K562 (cell line): ENCODE measurements around the gene OR2V1. TPM values are rescaled to one million over a fixed set of nuclear protein-coding genes. Genes with fewer than 3 reads are reported as not detected.

Source experiments
- ARID1B ChIP-seq: fragments of 450-650 bp; IDR thresholded peaks from 2 replicates; pipeline ENCODE4 v1.6.1; 2016; ENCODE audit warnings: antibody characterized with exemption, mild to moderate bottlenecking, inconsistent platforms
- CAMTA2 ChIP-seq: fragments of 250-450 bp; sonication (Bioruptor Pico); conservative IDR thresholded peaks from 2 replicates; pipeline ENCODE4 v1.5.1; 2022
- CBX3 ChIP-seq, 2 experiments: IDR thresholded peaks; 1 replicate in 1 of 2; 2 replicates in 1 of 2; pipeline ENCODE4 v1.6.1; 2012; ENCODE audit warnings: inconsistent platforms in 2 of 2, low read length in 2 of 2, borderline replicate concordance in 1 of 2, control low read depth in 1 of 2
- CBX8 ChIP-seq: fragments of 200-600 bp; sonication (generic); IDR thresholded peaks from 2 replicates; pipeline ENCODE4 v1.6.1; 2012; ENCODE audit warnings: borderline replicate concordance, mixed run types, low read depth, mild to moderate bottlenecking, moderate library complexity, mixed read lengths, low read length, control low read depth, inconsistent platforms; ENCODE audit not compliant: poor library complexity, severe bottlenecking; ENCODE audit errors: extremely low read depth
- ELF1 ChIP-seq: fragments of 200-800 bp; sonication (Bioruptor generic); IDR thresholded peaks from 2 replicates; pipeline ENCODE4 v1.6.1; 2016; ENCODE audit warnings: missing genetic modification characterization, missing compliant biosample characterization
- FOXM1 ChIP-seq, 2 experiments: fragments of 450-650 bp in 1 of 2; sonication (generic) in 1 of 2; formaldehyde crosslinking in 1 of 2; IDR thresholded peaks; 2 replicates each; pipeline versions ENCODE4 v1.6.1 to v1.9.0; 2017 to 2022; ENCODE audit warnings: low read depth in 2 of 2, mild to moderate bottlenecking in 2 of 2, missing genetic modification reagents in 1 of 2, moderate library complexity in 1 of 2
- KAT7 ChIP-seq: sonication (generic); formaldehyde crosslinking; IDR thresholded peaks from 2 replicates; pipeline ENCODE4 v1.8.0; 2022; ENCODE audit warnings: missing genetic modification reagents, mild to moderate bottlenecking, borderline replicate concordance
- KLF16 ChIP-seq: IDR thresholded peaks from 2 replicates; pipeline ENCODE4 v1.6.1; 2016; ENCODE audit warnings: antibody characterized with exemption
- LARP7 ChIP-seq: fragments of 450-650 bp; IDR thresholded peaks from 2 replicates; pipeline ENCODE4 v1.6.1; 2016
- MCM7 ChIP-seq, 2 experiments: fragments of 450-650 bp; IDR thresholded peaks; 2 replicates each; pipeline ENCODE4 v1.6.1; 2016 to 2018
- RBM39 ChIP-seq: fragments of 200-400 bp; formaldehyde crosslinking; optimal IDR thresholded peaks from 2 replicates; pipeline ENCODE3; 2018; ENCODE audit warnings: low read depth, low read length
- SAP30 ChIP-seq: fragments of 200-600 bp; sonication (generic); IDR thresholded peaks from 2 replicates; pipeline ENCODE4 v1.6.1; 2012; ENCODE audit warnings: borderline replicate concordance, low read depth, mild to moderate bottlenecking, moderate library complexity, low read length, control low read depth, inconsistent platforms; ENCODE audit not compliant: insufficient read depth, poor library complexity, severe bottlenecking
- SMARCE1 ChIP-seq: fragments of 450-650 bp; IDR thresholded peaks from 2 replicates; pipeline ENCODE4 v1.7.1; 2016; ENCODE audit warnings: mild to moderate bottlenecking
- TAF7 ChIP-seq: fragments of 450-650 bp; IDR thresholded peaks from 2 replicates; pipeline ENCODE4 v1.6.1; 2016; ENCODE audit warnings: missing genetic modification characterization, missing compliant biosample characterization
- polyA plus RNA-seq, 8 experiments: library from polyadenylated mRNA; depleted of rRNA in 4 of 8; stranded (reverse) in 5 of 8; unstranded in 3 of 8; fragments of >200 nt; fragmentation: Nextera tagmentation in 2 of 8; fragmentation: Illumina TruSeq in 1 of 8; extraction: Ambion mirVana in 2 of 8; extraction: Trizol in 1 of 8; gene quantifications; 2 replicates each; pipeline versions ENCODE4 v1.2.1 to v1.2.3, GENCODE V29; 2011 to 2014; ENCODE audit warnings: inconsistent platforms in 1 of 8, missing spikeins in 1 of 8
- total RNA-seq, 7 experiments: library from RNA; depleted of rRNA in 6 of 7; stranded (reverse); fragments of >200 nt in 6 of 7; fragmentation: Illumina TruSeq in 2 of 7; extraction: Trizol in 2 of 7; gene quantifications; 2 replicates each; pipeline versions ENCODE4 v1.2.1 to v1.2.3, GENCODE V29; 2011 to 2021; ENCODE audit warnings: low replicate concordance in 1 of 7
- TF ChIP-seq, protein P1 (sequence below): fragments of 250-450 bp; sonication (Bioruptor Pico); IDR thresholded peaks from 2 replicates; pipeline ENCODE4 v1.8.0; 2021; ENCODE audit warnings: mild to moderate bottlenecking, moderate library complexity
- TF ChIP-seq, protein P2 (sequence below), 2 experiments: fragments of 450-650 bp; conservative IDR thresholded peaks; 2 replicates each; pipeline ENCODE4 v1.6.1; 2017; ENCODE audit warnings: mild to moderate bottlenecking in 2 of 2, moderate library complexity in 2 of 2
- TF ChIP-seq, protein P3 (sequence below): fragments of 250-450 bp; sonication (Bioruptor Pico); IDR thresholded peaks from 2 replicates; pipeline ENCODE4 v1.4.0; 2020; ENCODE audit warnings: mild to moderate bottlenecking, moderate library complexity, borderline replicate concordance
- TF ChIP-seq, protein P4 (sequence below): fragments of 200-800 bp; sonication (Bioruptor generic); IDR thresholded peaks from 2 replicates; pipeline ENCODE4 v1.6.1; 2017; ENCODE audit warnings: missing genetic modification characterization, missing compliant biosample characterization

Gene OR2V1
- total and polyA plus RNA-seq, 9 of the 15 experiments (the other 6 are each of a cell fraction or from before 2014, with no cell fraction given), result 0.04 to 0.28 (median 0.15) TPM; not detected in 5

DNA sequence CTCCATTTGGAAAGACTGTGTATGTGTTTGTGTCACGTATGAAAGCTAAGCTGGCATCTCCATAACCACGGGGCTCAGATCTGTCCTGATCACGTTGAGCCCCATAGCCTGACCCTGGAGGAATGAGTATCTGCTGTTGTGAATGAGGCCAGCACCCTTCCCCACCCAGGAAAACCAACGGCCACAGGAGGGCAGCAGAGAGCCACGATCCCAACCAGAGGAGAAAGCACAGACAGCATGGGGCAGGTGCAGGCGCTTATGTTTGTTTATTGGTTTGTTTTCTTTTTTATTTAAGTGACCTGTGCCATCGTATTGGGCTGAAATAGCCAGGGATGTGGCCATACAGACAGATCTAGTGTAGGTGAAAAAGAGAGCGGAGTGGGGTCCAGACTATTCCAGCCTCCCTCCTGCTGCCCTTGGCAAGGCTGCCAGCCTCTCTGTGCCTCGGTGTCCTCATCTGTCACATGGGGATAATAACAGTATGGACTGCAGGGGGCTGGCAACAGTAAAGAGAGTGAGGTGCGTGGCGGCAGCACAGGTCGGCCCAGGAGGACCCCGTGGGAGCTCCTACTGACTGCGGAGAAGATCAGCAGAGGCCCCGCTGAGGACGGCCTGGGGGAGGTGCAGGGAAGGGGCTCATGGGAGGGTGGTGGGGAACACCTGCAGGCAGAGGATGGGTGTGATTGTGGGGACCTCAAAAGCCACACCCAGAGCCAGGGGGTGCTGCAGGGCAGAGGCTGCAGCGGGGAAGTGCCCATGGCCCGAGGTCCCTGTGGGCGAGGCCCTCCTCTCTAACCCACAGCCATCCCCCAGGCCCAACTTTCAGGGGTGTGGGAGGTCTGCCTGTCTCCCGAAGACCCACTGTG lies 28.6 kb upstream of the OR2V1 start (continued):
- TF ChIP-seq, protein P1, sequence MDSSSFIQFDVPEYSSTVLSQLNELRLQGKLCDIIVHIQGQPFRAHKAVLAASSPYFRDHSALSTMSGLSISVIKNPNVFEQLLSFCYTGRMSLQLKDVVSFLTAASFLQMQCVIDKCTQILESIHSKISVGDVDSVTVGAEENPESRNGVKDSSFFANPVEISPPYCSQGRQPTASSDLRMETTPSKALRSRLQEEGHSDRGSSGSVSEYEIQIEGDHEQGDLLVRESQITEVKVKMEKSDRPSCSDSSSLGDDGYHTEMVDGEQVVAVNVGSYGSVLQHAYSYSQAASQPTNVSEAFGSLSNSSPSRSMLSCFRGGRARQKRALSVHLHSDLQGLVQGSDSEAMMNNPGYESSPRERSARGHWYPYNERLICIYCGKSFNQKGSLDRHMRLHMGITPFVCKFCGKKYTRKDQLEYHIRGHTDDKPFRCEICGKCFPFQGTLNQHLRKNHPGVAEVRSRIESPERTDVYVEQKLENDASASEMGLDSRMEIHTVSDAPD (CRISPR knock-in tag), result no peak
- TF ChIP-seq MCM7 (IDR thresholded peaks at IDR 0.05) (no peak), LARP7 (no peak), KLF16 (peak; percentile 37; the same call in 1 of the 2 replicates), SAP30 (no peak), ARID1B (peak; percentile 29), CBX3 (IDR thresholded peaks at IDR 0.05; ENCODE audit: borderline replicate concordance in 1 of 2, low read length in 2 of 2) (0 out of 3 replicates have a peak, but pooled peaks of 1 of the 2 experiments have one; percentile 29), CAMTA2 (CRISPR knock-in tag) (no peak), ELF1 (tag) (no peak), KAT7 (CRISPR knock-in tag) (no peak), CBX8 (no peak), TAF7 (tag) (no peak), FOXM1 (IDR thresholded peaks at IDR 0.05; ENCODE audit: low read depth) (no peak), FOXM1 (CRISPR knock-in tag; IDR thresholded peaks at IDR 0.05; ENCODE audit: low read depth) (no peak), SMARCE1 (no peak), RBM39 (peak; percentile 49)
- TF ChIP-seq, protein P2, sequence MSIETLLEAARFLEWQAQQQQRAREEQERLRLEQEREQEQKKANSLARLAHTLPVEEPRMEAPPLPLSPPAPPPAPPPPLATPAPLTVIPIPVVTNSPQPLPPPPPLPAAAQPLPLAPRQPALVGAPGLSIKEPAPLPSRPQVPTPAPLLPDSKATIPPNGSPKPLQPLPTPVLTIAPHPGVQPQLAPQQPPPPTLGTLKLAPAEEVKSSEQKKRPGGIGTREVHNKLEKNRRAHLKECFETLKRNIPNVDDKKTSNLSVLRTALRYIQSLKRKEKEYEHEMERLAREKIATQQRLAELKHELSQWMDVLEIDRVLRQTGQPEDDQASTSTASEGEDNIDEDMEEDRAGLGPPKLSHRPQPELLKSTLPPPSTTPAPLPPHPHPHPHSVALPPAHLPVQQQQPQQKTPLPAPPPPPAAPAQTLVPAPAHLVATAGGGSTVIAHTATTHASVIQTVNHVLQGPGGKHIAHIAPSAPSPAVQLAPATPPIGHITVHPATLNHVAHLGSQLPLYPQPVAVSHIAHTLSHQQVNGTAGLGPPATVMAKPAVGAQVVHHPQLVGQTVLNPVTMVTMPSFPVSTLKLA (conservative IDR thresholded peaks at IDR 0.05), result peak; percentile 44 to 66
- TF ChIP-seq, protein P3, sequence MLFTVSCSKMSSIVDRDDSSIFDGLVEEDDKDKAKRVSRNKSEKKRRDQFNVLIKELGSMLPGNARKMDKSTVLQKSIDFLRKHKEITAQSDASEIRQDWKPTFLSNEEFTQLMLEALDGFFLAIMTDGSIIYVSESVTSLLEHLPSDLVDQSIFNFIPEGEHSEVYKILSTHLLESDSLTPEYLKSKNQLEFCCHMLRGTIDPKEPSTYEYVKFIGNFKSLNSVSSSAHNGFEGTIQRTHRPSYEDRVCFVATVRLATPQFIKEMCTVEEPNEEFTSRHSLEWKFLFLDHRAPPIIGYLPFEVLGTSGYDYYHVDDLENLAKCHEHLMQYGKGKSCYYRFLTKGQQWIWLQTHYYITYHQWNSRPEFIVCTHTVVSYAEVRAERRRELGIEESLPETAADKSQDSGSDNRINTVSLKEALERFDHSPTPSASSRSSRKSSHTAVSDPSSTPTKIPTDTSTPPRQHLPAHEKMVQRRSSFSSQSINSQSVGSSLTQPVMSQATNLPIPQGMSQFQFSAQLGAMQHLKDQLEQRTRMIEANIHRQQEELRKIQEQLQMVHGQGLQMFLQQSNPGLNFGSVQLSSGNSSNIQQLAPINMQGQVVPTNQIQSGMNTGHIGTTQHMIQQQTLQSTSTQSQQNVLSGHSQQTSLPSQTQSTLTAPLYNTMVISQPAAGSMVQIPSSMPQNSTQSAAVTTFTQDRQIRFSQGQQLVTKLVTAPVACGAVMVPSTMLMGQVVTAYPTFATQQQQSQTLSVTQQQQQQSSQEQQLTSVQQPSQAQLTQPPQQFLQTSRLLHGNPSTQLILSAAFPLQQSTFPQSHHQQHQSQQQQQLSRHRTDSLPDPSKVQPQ (CRISPR knock-in tag), result no peak
- TF ChIP-seq, protein P4, sequence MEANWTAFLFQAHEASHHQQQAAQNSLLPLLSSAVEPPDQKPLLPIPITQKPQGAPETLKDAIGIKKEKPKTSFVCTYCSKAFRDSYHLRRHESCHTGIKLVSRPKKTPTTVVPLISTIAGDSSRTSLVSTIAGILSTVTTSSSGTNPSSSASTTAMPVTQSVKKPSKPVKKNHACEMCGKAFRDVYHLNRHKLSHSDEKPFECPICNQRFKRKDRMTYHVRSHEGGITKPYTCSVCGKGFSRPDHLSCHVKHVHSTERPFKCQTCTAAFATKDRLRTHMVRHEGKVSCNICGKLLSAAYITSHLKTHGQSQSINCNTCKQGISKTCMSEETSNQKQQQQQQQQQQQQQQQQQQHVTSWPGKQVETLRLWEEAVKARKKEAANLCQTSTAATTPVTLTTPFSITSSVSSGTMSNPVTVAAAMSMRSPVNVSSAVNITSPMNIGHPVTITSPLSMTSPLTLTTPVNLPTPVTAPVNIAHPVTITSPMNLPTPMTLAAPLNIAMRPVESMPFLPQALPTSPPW (CRISPR knock-in tag), result peak; percentile 18; the same call in 1 of the 2 replicates
